NCI-H2107 (cell line): ENCODE data around the gene NLRP5.
"Not testable (repeated sequence)": the region's sequence is repeated elsewhere in the genome, so short reads cannot be mapped to it uniquely, and the experiment has no call there.

Experiments used
- DNase-seq: peaks from one replicate; lab custom pipeline; 2025; lab: John Stamatoyannopoulos, UW

NLRP5 gene

DNA sequence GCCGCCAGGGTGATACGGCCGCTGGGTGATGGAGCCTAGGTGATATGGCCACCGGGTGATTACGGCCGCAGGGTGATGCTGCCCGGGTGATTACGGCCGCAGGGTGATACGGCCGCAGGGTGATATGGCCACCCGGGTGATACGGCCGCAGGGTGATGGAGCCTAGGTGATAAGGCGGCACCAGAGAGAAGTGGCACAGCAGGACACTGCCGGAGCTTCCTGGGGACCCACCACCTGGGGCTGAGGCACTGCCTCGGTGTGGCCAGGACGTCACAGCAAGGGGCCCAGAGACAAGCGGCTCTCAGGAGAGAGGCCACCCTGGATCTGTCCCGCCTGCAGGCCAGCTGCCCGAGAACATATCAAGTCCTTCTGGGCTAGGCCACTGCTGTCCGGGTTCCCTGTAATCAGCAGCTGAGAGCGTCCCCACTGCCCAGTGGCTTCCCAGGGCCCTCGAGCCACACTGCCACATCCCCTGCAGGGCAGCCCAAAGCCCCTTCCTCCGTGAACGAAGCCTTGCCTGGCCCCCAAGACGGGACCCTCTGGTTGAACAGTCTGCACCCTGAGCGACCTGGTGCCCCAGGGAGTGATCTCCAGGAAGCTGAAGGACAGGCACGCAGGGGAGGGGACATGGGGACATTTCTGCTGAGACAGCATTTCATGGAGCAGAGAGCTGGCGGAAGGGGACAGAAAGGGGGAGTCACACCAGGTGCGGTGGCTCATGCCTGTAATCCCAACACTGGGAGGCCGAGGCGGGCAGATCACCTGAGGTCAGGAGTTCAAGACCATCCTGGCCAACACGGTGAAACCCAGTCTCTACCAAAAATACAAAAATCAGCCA lies 112.4 kb downstream of the NLRP5 start:
- DNase-seq: no peak

DNA sequence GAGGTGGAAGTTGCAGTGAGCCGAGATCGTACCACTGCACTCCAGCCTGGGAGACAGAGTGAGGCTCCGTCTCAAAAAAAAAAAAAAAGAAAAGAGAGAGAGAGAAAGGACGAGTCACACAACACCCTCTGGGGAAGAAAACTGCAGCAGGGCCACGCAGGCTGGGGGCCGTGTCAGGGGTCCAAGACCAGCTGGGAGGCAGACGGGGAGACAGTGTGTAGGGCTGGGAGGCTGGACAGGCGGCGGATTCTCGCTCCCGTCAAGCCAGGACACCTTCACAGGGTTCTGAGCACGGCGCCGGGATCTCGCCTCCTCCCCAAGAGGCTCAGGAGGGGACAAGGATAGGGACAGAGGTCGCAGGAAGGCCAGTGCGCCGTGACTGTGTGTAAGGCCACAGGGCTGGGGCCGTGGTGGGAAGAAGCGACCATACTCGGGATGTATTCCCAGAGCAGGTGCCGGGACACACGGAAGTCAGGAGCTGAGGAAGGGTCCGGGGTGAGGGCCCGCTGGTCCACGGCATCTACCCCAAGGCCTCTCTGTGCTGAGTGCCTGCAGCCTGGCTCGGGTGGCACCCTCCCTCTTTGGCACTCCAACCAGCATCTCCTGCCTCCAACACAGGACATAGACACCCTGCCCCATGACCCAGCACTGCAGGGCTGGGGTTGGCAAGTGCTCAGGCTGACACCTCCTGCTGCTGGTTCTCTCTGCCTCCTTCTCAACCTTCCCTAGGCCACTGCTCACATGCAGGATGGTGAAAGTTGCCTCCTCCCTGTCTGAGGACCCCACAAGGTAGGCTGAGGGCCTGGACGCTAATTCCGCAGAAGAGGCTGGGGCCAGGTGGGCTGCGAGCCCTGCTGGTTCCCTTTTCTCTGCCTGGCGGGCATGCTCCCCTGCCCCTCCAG lies 113.3 kb downstream of the NLRP5 start:
- DNase-seq: no peak

DNA sequence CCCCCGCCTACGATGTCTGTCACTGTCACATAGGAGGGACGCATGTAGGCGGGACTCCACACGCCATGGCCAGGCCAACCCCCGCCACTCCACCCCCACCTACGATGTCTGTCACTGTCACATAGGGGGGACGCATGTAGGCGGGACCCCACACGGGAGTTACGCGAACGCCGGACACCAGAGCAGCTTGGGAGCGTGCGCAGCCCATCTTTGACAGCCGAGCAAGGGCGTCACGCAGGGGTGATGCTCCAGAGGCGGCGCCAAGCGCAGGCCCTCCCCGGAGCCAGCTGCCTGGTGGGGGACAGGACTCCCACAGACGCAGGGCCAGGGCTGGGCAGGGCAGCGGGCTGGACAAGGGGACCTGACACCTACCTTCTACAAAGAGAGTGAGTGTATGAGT lies 114.5 kb downstream of the NLRP5 start:
- no peak for DNase-seq

DNA sequence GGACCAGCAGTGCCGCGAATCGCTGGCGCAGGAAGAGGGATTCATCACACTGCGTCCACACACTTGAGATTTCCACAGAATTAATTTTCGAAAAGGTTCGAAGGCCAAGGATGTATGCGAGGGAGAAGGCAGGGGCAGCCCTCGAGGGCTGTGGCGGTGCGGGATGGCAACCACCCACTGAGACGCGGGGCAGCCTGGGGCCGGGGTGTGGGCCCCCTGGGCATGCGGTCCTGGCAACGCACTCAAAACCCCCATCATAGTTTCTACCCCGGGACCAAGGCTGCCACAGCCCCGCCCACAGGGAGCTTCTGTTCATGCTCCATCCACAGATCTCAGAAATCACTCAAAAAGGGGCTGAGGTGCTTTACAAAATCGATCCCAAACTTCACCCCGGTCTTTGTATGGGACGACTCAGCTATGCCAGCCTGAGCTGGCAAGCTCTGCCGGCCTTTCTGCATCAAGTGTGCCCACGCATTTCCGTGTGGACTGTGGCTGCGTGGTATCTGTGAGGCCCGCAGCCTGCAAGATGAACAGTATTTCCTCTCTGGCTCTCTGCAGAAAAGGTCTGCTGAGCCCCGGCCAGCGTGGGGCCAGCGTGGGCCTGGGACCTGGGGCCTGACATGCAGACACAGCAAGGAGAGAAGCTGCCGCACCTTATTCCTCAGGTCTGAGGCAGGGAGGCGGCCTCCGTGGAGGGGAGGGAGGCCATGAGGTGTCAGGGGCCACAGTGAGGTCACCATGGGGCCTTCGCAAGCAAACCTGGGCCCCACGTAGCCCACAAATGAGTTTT lies 115.4 kb downstream of the NLRP5 start:
- no peak for DNase-seq

DNA sequence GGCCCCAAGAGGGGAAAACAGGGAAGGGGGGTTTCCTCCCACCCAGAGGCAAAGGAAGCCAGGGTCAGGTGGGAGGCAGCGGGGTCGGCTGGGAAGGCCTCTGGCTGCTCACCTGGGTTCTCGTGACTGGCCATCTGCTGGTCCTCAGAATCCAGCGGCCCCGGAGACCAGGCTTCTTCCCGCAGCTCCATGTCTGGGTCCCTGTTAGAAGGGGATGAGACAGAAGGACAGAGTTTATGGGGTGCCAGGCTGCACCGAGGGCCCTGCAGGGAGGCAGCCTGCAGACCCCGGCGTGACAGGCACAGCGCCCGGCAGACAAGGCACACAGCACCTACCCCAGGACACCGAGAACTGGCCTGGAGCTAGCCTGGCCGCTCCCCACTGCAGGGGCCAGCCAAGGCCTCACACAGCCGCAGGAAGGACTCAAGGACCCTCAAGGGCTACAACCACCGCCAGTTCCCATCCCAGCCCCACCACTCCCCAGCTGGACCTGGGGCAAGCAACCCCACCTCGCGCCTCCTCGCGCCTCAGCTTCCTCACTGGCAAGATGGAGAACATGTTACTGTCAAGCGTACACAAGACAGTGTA lies 116.5 kb downstream of the NLRP5 start:
- no peak for DNase-seq

DNA sequence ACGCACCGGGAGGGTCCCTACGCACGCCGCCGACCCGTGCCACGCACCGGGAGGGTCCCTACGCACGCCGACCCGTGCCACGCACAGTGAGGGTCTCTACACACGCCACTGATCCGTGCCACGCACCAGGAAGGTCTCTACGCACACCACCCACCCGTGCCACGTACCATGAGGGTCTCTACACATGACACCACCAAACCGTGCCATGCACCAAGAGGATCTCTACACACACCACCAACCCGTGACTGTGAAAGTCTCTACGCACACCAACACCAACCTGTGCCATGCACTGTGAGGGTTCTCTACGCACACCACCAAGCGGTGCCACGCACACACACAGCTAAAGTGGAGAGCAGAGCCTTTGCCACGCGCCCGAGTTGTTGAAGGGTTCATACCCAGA lies 117.8 kb downstream of the NLRP5 start:
- DNase-seq: no peak

DNA sequence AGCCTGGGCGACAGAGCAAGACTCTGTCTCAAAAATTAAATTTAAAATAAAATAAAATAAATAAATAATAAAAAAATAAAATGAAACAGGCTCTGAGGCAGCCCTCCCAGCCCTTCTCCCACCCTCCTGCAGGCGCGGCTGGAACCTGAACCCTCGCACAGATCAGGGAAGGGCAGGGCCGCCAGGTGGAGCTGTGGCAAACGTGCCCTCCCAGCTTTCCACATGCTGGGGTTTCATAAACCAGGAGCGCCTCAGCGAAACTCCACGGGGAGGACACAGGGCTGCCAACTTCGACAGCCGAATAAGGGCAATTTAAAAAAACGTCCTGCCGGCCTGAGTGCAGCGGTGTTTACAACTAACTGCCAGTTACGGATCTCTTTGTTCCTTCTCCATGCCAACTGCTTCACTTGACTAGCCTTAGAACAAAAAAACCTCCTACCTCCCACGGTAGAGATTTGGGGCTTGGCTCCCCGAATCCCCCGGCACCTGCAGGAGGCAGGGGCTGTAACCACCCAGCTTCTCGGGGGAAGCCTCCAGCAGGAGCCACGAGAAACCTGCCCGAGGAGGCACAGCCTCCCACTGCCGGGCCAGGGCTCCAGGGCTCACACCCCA lies 118.6 kb downstream of the NLRP5 start:
- DNase-seq: peak; percentile 73

DNA sequence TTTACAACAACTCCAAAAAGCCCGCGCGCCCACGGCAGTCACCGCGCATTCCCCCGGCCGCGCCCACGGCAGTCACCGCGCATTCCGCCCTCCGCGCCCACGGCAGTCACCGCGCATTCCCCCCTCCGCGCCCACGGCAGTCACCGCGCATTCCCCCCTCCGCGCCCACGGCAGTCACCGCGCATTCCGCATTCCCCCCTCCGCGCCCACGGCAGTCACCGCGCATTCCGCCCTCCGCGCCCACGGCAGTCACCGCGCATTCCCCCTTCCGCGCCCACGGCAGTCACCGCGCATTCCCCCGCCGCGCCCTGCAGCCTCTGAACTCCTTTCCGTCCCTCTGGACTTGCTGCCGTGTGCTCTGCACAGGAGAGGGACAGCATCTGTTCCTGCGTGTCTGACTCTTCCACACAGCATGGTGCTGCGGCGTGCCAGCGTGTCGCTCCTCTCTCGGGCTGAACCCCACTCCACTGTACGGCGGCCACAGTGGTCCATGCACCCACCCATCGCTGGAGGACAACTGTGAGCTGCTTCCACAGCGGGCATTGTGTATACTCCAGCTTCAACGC lies 119.3 kb downstream of the NLRP5 start:
- not testable (repeated sequence) for DNase-seq

DNA sequence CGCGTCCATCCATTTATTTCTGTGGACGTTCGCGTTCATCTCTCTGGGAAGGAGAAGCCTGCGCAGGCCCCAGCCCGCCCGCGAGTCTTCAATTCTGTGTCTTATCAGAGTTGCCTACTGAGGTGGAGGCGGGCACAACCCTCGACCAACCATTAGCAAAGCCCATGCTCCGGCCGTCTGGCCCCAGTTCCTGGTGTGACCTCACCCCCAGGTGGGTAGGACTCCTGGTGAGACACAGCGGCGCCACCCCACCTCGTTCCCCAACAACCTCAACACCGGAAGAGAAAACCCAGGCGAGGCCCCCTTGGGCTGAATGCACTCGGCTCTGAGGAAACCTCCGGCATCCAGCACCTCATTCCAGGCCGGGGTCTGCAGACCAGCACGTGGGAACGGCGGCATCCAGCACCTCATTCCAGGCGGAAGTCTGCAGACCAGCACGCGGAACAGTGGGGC lies 119.8 kb downstream of the NLRP5 start:
- DNase-seq: no peak

DNA sequence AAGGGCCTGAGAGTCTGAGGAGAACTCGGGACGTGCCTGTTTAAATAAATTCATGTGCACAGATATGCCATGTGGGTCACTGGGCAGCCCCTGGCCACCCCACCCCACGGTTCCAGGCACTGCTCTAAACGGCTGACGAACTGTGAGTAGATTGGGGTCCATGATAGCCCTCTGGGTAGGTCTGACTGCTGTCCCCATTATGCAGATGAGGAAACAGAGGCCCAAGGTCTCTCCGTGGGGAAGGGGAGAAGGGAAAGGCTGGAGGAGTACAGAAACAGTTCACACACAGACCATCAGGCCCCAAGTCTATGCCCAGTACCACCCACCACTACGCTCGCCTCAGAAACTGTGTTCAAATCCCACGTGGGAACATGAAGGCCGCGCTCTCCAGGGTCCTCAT lies 120.4 kb downstream of the NLRP5 start:
- DNase-seq: no peak

DNA sequence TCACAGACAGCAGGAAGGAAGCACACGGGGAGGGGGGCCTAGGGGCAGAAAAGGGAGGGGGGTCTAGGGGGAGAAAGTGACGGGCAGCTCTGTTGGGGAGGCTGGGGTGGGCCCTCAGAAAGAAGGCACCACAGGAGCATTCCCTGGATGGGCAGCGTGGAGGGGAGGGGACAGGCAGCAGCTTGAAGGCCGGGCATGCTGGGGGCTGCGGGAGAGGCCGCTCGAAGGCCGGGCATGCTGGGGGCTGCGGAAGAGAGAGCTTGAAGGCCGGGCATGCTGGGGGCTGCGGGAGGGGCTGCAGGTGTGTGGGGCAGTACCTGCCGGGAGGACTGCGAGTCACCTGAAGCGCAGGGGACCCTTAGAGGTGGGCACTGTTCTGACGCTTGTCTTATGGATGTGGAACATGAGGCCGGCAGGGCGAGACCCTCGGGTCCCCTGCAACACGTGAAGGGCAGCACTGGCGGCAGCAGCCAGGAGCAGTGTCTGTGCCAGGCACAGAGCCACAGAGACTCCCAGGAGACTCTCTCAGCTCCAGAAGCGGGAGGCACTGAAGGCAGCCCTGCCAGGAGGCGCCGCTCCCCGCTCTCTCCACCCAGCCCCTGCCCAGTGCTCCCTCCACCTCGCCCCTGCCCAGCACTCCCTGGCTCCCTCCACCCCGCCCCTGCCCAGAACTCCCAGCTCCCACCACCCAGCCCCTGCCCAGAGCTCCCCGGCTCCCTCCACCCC lies 121.2 kb downstream of the NLRP5 start:
- DNase-seq: no peak

DNA sequence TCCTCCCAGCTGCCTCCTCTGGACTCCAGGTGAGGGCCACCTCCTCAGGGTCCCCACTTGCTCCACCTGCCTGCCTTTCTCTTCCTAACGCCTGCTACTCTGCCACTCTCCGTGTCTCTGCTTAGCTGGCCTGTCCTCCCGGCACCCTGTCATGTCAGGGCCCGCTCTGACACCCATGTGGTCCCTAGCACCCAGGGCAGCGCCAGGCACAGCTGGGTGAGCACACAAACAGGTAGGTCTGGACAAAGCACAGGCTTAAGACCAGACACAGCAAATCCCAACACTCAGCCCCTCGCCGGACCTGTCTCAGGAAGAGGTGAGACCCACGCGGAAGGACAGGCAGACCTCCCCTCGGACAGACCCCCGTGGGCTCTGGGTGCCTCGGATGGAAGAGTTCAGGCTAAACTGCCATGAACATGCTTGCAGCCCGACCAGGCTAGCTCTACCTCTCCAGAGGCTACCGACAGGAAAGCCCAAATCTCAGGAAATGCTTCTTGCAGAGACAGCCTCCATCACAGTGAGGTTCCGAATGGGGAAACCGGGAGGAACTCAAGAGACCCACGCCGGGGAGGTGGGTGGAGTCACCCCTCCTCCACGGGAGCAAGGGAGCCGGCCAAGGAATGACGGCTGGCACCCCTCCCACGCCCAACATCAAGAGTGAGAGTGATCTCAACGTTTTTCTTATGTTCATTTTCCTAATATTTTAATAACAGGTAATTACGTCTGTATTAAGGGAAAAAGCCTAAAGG lies 122.0 kb downstream of the NLRP5 start:
- no peak for DNase-seq

DNA sequence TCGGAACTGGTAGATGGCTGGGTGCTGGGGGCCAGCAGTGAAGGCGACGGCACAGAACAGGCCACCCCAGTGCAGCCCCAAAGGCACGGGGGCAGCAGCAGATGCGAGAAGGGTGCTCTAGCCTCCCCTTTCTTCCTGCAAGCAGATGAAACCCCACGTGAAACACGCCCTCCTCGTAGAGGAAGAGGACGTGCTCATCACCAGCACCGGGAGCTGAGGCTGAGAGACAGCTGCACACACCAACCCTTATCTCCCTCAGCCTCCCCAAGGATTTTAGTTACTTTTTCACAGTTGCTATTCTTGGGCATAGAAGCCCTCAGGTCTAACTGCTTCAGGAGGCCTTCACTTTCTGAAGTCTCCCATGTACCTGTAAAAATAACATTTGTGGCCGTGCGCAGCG lies 122.7 kb downstream of the NLRP5 start:
- DNase-seq: no peak

DNA sequence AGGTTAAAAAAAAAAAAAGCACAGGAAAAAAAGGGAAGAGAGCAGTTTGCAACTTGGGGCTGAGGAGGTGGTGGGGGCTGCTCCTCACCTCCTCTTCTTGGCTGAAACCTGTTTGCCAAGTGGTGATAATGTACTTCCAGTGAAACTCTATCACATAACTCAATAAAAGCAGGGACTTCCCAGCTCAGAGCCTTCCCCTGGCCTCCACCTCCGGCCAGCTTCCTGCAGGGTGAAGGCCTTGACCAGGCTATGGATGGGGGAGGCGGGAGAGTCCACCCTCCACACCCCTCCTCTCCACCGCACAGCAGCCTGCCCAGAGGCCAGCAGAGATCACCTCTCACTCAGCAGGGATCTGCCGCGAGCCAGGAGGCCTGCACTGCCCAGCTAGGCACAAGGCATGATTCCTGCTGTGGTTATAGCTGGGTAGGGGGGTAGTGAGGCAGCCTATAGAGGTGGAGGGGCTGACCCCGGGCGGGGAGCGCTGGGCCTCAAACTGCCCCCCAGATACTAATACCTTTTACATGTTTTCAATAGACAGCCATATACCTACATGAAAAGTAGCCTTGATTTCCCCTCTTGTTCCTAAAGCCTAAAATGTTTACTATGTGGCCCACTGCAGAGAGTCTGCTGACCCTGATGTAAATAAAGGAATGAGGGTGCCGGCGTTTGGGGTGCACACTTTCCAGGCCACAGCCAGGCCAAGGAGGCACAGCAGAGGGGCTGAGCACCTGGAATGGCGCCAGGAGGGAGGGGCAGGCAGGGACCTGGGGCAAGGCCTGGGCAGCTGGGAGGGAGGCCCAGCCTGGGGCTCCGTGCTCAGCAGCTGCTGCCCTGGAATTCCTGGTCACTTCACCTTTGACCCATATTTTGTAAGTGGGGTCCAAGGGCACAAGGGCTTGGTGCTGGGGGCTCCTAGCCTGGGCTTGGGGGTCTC lies 124.2 kb downstream of the NLRP5 start:
- DNase-seq: no peak
